Chondrocyte (in vitro differentiated cells): ENCODE measurements around the gene C1orf74. TPM values are rescaled to one million over a fixed set of nuclear protein-coding genes. Genes with fewer than 3 reads are reported as not detected.

ENCODE experiments used
- DNase-seq: peaks from one replicate; pipeline ENCODE4 v3.0.0; 2021; ENCODE audit warnings: mixed read lengths, low spot score
- H3K27ac Mint-ChIP-seq: one replicate; pipeline ENCODE4 v1.8.0; 2021; ENCODE audit warnings: mild to moderate bottlenecking, moderate library complexity, mixed read lengths; ENCODE audit not compliant: unreplicated experiment
- H3K27me3 Mint-ChIP-seq: 2 replicates; pipeline ENCODE4 v1.8.0; 2021; ENCODE audit warnings: low read depth, mixed read lengths
- H3K36me3 Mint-ChIP-seq: 2 replicates; pipeline ENCODE4 v1.8.0; 2021; ENCODE audit warnings: low read depth, mixed read lengths
- H3K4me1 Mint-ChIP-seq: 2 replicates; pipeline ENCODE4 v1.8.0; 2021; ENCODE audit warnings: low read depth, mild to moderate bottlenecking, mixed read lengths
- H3K4me3 Mint-ChIP-seq: one replicate; pipeline ENCODE4 v1.8.0; 2021; ENCODE audit warnings: mild to moderate bottlenecking, moderate library complexity, mixed read lengths; ENCODE audit not compliant: unreplicated experiment
- H3K9me3 Mint-ChIP-seq: 2 replicates; pipeline ENCODE4 v1.8.0; 2021; ENCODE audit warnings: low read depth, mixed read lengths
- CTCF ChIP-seq: fragments of 200-600 bp; sonication (generic); IDR thresholded peaks from 2 replicates; pipeline ENCODE4 v1.5.0; 2021; ENCODE audit warnings: antibody characterized with exemption, mild to moderate bottlenecking, moderate library complexity
- total RNA-seq: library from RNA; stranded (reverse); gene quantifications from 3 replicates; pipeline ENCODE4 v1.2.1, GENCODE V29; 2021

Gene C1orf74
- total RNA-seq, 1 donor from 2014 or later = 1.6 TPM

GRCh38 chr1:209770636-209771415 lies 13.5 kb downstream of the C1orf74 start:
- H3K36me3 Mint-ChIP-seq = no peaks in the 10 kb centered on the region
- TF ChIP-seq CTCF = no peak
- no peak overlapping the region for H3K4me3 Mint-ChIP-seq

GRCh38 chr1:209769971-209770370 lies 14.4 kb downstream of the C1orf74 start:
- Mint-ChIP-seq H3K27me3 (peaks cover 11% of the 10 kb centered on the region), H3K9me3 (no peaks in the 10 kb centered on the region), H3K27ac (no peak overlapping the region), H3K4me1 (no peaks in the 10 kb centered on the region), H3K36me3 (no peaks in the 10 kb centered on the region), H3K4me3 (no peak overlapping the region)
- no peak for TF ChIP-seq CTCF
- DNase-seq = no peak

More at GRCh38 chr1:209770636-209771415, 13.5 kb downstream of the C1orf74 start:
- Mint-ChIP-seq H3K9me3 (no peaks in the 10 kb centered on the region), H3K4me1 (no peaks in the 10 kb centered on the region), H3K27ac (no peak overlapping the region), H3K27me3 (peaks cover 13% of the 10 kb centered on the region)
- no peak for DNase-seq

- H3K27me3 Mint-ChIP-seq = peaks cover 11% of the 10 kb centered on the region
- no peaks in the 10 kb centered on the region for H3K4me1 Mint-ChIP-seq
- no peak for TF ChIP-seq CTCF
- no peaks in the 10 kb centered on the region for H3K9me3 Mint-ChIP-seq
- no peak for DNase-seq
- no peaks in the 10 kb centered on the region for H3K36me3 Mint-ChIP-seq
- no peak overlapping the region for H3K27ac Mint-ChIP-seq
- H3K4me3 Mint-ChIP-seq = peak overlapping the region; percentile 3
Measured at GRCh38 chr1:209769171-209769904, 15.0 kb downstream of the C1orf74 start.

GRCh38 chr1:209768354-209768774 lies 16.0 kb downstream of the C1orf74 start:
- Mint-ChIP-seq H3K9me3 (no peaks in the 10 kb centered on the region), H3K4me3 (no peak overlapping the region), H3K27ac (no peak overlapping the region), H3K27me3 (peaks cover 11% of the 10 kb centered on the region), H3K4me1 (no peaks in the 10 kb centered on the region), H3K36me3 (no peaks in the 10 kb centered on the region)
- DNase-seq = no peak
- no peak for TF ChIP-seq CTCF

GRCh38 chr1:209767706-209768105 lies 16.7 kb downstream of the C1orf74 start:
- H3K27me3 Mint-ChIP-seq = peaks cover 12% of the 10 kb centered on the region
- H3K4me1 Mint-ChIP-seq = no peaks in the 10 kb centered on the region
- H3K9me3 Mint-ChIP-seq = no peaks in the 10 kb centered on the region
- no peak overlapping the region for H3K27ac Mint-ChIP-seq
- no peak for TF ChIP-seq CTCF
- H3K4me3 Mint-ChIP-seq = no peak overlapping the region
- H3K36me3 Mint-ChIP-seq = no peaks in the 10 kb centered on the region
- no peak for DNase-seq
